K562 (cell line): Measurements from ENCODE around the gene HMG20B. TPM values are rescaled to one million over a fixed set of nuclear protein-coding genes. Genes with fewer than 3 reads are reported as not detected.

Experiments
- CCNT2 ChIP-seq: IDR thresholded peaks from 2 replicates; pipeline ENCODE4 v1.6.1; 2011; ENCODE audit warnings: borderline replicate concordance, low read depth, mild to moderate bottlenecking, moderate library complexity, mixed read lengths, low read length; ENCODE audit not compliant: insufficient read length; ENCODE audit errors: extremely low read depth
- CREM ChIP-seq: IDR thresholded peaks from 2 replicates; pipeline ENCODE4 v1.6.1; 2014; ENCODE audit warnings: antibody characterized with exemption, low read depth
- MEIS2 ChIP-seq: fragments of 450-650 bp; IDR thresholded peaks from 2 replicates; pipeline ENCODE4 v1.6.1; 2014; ENCODE audit warnings: mild to moderate bottlenecking; ENCODE audit not compliant: partially characterized antibody
- PRPF4 ChIP-seq: fragments of 200-400 bp; formaldehyde crosslinking; IDR thresholded peaks from one replicate; pipeline ENCODE4 v1.6.1; 2017; ENCODE audit warnings: low read length, low read depth, mild to moderate bottlenecking; ENCODE audit not compliant: insufficient read depth, poor library complexity, severe bottlenecking
- TEAD1 ChIP-seq, 2 experiments: fragments of 450-650 bp in 1 of 2; sonication (generic) in 1 of 2; formaldehyde crosslinking; IDR thresholded peaks; 2 replicates each; pipeline versions ENCODE4 v1.4.0 to v1.8.0; 2020 to 2022; ENCODE audit warnings: mild to moderate bottlenecking in 2 of 2, missing genetic modification reagents in 1 of 2
- ZNF57 ChIP-seq: fragments of 450-650 bp; formaldehyde crosslinking; IDR thresholded peaks from 2 replicates; pipeline ENCODE4 v1.4.0; 2020; ENCODE audit warnings: mild to moderate bottlenecking, moderate library complexity
- ZNF584 ChIP-seq: fragments of 200-800 bp; sonication (Bioruptor generic); IDR thresholded peaks from 2 replicates; pipeline ENCODE4 v1.6.1; 2016; ENCODE audit warnings: low read depth, mild to moderate bottlenecking, missing genetic modification characterization, missing compliant biosample characterization
- polyA plus RNA-seq, 8 experiments: library from polyadenylated mRNA; depleted of rRNA in 4 of 8; stranded (reverse) in 5 of 8; unstranded in 3 of 8; fragments of >200 nt; fragmentation: Nextera tagmentation in 2 of 8; fragmentation: Illumina TruSeq in 1 of 8; extraction: Ambion mirVana in 2 of 8; extraction: Trizol in 1 of 8; gene quantifications; 2 replicates each; pipeline versions ENCODE4 v1.2.1 to v1.2.3, GENCODE V29; 2011 to 2014; ENCODE audit warnings: inconsistent platforms in 1 of 8, missing spikeins in 1 of 8
- total RNA-seq, 7 experiments: library from RNA; depleted of rRNA in 6 of 7; stranded (reverse); fragments of >200 nt in 6 of 7; fragmentation: Illumina TruSeq in 2 of 7; extraction: Trizol in 2 of 7; gene quantifications; 2 replicates each; pipeline versions ENCODE4 v1.2.1 to v1.2.3, GENCODE V29; 2011 to 2021; ENCODE audit warnings: low replicate concordance in 1 of 7
- TF ChIP-seq, protein P1 (sequence below), 2 experiments: fragments of 450-650 bp; formaldehyde crosslinking in 1 of 2; IDR thresholded peaks; 2 replicates each; pipeline versions ENCODE4 v1.4.0 to v1.6.1; 2014 to 2020; ENCODE audit warnings: mild to moderate bottlenecking in 2 of 2, borderline replicate concordance in 1 of 2, low read depth in 1 of 2

HMG20B gene
- total and polyA plus RNA-seq, 9 of the 15 experiments (the other 6 are each of a cell fraction or from before 2014, with no cell fraction given) = 0.35 to 172 (median 38.6) TPM

DNA sequence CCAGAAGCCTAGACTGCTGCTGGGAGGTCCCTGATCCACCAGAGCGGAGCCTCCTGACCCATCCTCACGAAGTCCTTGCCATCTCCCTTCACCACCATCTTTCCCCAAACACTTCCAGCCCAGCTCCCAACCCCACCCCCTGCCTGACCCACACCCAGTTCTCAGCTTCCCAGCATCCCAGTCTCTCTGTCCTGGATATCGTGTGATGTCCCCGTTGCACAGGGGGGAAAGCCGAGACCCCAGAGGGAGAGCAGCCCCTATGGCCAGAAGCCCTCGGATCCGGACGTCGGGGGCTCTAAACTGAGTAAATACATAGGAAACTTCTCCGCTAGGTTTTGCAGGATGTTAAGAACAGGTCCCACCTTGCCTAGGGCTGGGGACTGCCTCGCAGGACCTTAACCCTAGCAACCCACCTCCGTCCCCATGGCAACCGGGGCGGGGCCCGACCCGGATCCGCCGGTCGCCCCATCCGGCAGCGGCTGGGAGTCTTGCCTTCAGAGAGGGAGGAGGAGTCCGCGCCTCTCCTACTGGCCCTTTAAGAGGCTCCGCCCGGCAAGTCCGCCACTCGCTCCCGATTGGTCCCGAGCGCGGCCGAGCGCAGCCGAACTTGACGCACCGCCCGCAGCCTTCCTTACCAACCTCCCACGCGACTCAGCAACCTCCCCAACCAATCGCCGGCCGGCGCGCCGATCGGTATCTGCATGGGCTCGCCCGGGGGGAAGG, 451 bp upstream of the HMG20B start (continued):
- TF ChIP-seq, protein P1, sequence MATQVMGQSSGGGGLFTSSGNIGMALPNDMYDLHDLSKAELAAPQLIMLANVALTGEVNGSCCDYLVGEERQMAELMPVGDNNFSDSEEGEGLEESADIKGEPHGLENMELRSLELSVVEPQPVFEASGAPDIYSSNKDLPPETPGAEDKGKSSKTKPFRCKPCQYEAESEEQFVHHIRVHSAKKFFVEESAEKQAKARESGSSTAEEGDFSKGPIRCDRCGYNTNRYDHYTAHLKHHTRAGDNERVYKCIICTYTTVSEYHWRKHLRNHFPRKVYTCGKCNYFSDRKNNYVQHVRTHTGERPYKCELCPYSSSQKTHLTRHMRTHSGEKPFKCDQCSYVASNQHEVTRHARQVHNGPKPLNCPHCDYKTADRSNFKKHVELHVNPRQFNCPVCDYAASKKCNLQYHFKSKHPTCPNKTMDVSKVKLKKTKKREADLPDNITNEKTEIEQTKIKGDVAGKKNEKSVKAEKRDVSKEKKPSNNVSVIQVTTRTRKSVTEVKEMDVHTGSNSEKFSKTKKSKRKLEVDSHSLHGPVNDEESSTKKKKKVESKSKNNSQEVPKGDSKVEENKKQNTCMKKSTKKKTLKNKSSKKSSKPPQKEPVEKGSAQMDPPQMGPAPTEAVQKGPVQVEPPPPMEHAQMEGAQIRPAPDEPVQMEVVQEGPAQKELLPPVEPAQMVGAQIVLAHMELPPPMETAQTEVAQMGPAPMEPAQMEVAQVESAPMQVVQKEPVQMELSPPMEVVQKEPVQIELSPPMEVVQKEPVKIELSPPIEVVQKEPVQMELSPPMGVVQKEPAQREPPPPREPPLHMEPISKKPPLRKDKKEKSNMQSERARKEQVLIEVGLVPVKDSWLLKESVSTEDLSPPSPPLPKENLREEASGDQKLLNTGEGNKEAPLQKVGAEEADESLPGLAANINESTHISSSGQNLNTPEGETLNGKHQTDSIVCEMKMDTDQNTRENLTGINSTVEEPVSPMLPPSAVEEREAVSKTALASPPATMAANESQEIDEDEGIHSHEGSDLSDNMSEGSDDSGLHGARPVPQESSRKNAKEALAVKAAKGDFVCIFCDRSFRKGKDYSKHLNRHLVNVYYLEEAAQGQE (IDR thresholded peaks at IDR 0.05; ENCODE audit: borderline replicate concordance) = no peak
- TF ChIP-seq, protein P1 (CRISPR knock-in tag; IDR thresholded peaks at IDR 0.05; ENCODE audit: low read depth) = no peak
- TF ChIP-seq CREM (peak; percentile 78), PRPF4 (no peak), MEIS2 (no peak), ZNF584 (CRISPR knock-in tag) (no peak), ZNF57 (no peak), CCNT2 (peak; percentile 83), TEAD1 (CRISPR knock-in tag; IDR thresholded peaks at IDR 0.05) (no peak)
